Occipital lobe (tissue), 2 donors: ENCODE results near the gene KHSRP. TPM values are rescaled to one million over a fixed set of nuclear protein-coding genes. Genes with fewer than 3 reads are reported as not detected.

Source experiments
- DNase-seq: peaks from one replicate; lab custom pipeline; 2025; lab: John Stamatoyannopoulos, UW
- total RNA-seq: library from RNA; depleted of rRNA; stranded (reverse); fragments of >200 nt; gene quantifications from one replicate; pipeline ENCODE4 v1.2.3, GENCODE V29; 2014

Gene KHSRP
- total RNA-seq, result 73.6 TPM

DNA sequence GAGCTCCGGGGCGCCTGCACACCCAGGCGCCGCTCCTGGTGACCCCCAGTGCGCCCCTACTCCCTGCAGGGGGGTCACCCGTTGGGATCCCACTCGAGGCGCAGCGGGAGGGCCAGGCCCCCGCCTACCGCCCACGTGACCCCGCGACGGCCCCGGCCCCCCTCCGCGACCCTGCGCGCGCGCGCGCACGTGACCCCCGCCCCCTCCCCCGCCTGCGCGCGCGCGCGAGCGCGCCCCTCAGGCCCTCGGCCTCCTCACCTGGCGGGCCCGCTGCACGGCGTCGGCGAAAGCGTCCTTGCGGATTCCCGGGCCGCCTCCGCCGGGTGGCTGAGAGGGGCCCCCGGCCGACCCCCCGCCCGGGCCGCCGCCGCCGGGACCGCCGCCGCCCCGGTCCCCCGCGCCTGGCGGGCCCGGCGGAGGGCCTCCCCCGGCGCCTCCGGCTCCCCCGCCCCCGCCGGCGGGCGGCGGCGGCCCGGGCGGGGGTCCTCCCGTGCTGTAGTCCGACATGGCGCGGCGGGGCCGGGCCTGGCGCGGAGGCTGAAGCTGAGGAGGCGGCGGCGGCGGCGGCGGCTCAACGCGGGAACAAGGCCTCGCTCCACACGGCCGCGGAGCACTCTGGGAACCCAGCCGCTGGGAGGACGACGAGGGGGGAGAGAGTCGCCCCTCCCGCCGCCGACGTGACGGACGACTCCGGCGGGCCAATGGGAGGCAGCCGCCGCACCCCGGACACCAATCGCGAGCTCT, at the start of gene KHSRP:
Gene KHSRP (minus strand): TSS at position 617 of the 744 bp plus-strand sequence. CDS start 110 bp downstream, at position 507.
- DNase-seq, result no peak

DNA sequence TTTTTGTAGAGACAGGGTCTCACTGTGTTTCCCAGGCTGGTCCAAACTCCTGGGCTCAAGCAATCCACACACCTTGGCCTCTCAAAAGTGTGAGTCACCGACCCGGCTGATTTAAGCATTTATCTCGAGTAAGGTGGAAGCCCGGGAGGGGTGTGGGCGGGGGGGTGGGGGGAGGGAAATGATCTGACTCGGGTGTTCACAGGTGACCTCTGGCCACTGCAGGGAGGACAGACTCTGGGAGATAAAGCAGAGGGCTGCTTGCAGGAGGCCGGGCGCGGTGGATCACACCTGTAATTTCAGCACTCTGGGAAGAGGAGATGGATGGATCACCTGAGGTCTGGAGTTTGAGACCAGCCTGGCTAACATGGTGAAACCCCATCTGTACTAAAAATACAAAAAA, 49.0 kb upstream of the KHSRP start:
- DNase-seq, result no peak

- no peak for DNase-seq
Measured at GRCh38 chr19:6472713-6473112, 48.1 kb upstream of the KHSRP start.

DNA sequence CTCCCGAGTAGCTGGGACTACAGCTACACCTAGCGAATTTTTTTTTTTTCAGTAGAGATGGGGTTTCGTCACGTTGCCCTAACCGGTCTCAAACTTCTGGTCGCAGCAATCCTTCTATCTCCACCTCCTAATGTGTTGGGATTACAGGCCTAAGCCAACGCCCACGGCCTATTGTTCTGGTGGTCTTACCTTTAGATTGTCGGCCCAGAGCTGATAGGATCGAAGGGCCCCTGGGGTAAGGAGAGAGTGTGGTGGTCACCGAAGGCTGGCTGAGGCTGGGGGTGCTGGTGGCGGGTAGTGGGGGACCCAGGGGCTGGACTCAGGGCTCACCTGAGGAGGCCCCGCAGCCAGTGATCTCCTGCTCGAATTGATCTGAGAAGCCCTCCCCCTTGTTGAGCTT, 46.5 kb upstream of the KHSRP start:
- DNase-seq, result no peak

DNA sequence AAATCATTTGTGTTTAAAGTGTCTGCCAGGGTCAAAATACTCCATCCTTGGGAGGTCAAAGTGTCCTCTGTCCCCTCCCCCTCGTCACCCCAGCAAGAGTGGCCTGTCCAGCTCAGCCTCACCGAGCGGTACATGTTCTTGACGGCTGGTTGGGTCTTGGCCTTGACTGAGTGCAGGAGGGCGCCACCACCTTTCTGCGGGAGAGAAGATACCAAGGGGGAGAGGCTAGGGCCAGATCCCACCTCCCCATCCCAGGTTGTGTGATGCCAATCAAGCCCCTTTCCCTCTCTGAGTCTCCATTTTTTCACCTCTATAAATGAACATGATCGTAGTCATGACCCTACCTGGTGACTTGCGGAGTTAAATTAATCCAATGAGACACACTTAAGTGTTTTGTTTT, 45.6 kb upstream of the KHSRP start:
- no peak for DNase-seq

- no peak for DNase-seq
Measured at GRCh38 chr19:6467384-6467783, 42.8 kb upstream of the KHSRP start.

GRCh38 chr19:6466526-6467248, 42.1 kb upstream of the KHSRP start:
- no peak for DNase-seq

GRCh38 chr19:6465663-6466062, 41.1 kb upstream of the KHSRP start:
- no peak for DNase-seq

DNA sequence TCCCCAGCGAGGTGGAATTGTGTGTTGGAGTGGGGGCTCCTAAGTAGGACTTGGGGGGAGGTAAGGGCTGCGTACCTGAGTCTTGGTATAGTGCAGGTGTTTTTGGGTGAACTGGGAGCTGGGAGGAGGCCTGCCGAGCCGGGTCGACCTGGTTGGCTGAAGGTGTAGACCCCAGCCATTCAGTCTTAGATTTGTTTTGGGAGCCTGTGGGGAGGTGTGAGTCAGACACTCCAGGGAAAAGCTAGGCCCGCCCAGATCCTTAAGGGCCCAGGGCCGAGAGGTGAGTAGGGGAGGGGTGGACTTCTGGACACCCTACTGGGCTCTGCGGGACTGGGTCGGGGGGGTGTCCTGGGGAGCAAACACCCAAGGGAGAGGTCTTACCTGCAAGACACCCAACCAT, 40.4 kb upstream of the KHSRP start:
- no peak for DNase-seq

GRCh38 chr19:6464070-6464873, 39.7 kb upstream of the KHSRP start, which contains the start of gene CRB3:
Gene CRB3 (plus strand): TSS chr19:6464271. CDS start chr19:6464702, 431 bp downstream.
- DNase-seq, result no peak

DNA sequence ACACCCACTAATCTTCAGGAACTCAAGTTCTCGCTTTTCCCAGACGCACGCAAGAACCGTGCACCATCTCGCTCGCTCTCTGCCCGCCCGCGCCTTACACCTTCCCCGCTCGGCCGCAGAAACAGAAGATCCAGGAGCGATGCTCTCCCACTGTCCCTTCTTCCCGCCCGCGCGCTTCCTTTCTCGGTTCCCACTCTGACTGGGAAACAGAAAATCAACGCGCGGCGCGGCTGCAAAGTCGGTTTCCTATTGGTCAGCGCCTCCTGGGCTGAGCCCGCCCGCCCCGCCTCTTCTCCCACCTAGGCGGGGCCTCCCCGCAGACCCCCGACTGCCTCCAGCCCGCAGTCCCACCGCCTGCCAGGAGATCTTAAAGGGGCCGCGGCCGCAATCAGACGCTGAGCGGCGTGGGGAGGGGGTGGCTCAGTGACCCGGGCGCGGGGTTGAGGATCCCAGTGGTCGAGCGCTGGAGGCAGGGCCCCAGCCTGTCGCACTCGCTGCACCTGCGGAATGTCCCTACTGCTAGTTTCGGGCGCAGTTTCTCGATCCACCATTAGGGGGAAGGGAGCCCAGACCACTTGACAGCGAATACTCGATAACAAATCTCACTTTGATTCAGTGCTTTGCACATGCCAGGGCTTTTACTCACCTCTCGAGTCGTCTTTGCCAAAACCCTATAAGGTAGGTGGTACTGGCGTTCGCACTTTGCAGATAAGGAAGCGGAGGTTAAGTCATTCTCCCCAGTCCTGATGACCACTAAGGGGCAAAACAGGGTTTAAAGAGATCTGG, 35.7 kb upstream of the KHSRP start:
- DNase-seq, result peak; percentile 98

DNA sequence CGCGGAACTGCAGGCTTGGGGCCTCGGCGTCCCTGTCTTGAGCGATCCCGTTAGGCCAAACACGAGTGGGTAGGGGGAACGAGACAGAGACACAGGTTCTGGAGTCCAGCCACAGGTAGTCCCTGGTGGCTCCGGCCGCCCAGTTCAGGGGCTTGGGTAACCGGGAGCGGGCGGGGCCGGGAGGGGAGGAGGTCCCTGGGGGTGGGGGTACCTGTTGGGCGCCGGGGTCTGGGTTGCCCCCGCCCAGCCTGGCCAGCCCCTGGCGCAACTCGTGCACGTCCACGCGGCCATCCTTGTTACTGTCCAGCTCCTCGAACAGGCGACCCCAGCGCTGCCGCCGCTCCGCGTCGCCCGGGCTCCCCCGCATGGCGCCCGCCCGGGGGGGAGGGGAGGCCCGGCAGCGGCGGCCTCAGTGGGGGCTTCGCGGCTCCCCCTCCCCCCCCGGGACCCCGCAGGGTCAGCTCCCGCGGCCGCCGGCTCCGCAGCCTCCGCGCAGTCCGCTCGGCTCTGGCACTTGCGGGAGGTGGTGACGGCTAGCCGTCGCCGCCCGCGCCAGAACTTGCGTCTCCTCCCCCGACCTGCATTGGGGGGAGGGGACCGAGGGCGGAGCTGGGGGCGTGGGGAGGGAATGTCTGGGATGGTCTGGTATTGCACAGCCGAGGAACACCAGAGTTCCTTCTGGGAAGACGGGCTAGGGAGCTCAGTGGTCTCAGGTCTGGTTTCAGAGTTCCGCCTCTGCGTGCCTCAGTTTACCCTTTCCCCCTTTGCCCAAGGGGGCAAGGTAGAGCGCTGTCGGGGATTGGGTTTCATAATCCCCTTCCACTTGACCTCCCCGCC, 34.9 kb upstream of the KHSRP start, which contains the start of gene SLC25A23:
Gene SLC25A23 (minus strand): TSS at position 531 of the 837 bp plus-strand sequence. CDS start 164 bp downstream, at position 367.
- peak; percentile 48 for DNase-seq

DNA sequence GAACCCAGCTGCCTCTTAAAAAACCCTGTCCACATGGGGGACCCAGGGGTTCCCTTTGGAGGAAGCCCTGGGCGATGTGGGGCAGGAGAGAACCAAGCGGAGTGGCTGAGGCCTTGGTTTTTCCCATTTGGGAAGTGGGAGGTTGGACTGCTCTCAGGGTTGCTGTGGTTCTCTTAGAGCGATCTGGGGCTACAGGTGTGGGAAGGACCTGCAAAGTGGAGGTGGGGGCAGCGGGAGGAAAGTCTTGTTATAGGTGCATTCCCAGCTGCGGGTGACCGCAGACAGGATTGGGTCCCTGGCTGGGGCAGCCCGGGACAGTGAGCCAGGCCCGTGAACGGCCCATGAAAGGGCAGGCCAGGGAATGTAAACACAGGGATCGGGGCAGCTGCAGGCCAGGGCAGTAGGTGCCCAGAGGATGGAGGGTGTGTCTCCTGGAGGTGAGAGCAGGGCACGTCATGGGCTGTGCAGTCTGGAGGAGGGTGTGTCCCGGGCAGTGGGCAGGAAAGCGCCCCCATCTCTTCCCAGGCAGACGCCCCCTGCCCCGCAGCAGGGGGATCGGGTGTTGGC, 34.2 kb upstream of the KHSRP start:
- no peak for DNase-seq

DNA sequence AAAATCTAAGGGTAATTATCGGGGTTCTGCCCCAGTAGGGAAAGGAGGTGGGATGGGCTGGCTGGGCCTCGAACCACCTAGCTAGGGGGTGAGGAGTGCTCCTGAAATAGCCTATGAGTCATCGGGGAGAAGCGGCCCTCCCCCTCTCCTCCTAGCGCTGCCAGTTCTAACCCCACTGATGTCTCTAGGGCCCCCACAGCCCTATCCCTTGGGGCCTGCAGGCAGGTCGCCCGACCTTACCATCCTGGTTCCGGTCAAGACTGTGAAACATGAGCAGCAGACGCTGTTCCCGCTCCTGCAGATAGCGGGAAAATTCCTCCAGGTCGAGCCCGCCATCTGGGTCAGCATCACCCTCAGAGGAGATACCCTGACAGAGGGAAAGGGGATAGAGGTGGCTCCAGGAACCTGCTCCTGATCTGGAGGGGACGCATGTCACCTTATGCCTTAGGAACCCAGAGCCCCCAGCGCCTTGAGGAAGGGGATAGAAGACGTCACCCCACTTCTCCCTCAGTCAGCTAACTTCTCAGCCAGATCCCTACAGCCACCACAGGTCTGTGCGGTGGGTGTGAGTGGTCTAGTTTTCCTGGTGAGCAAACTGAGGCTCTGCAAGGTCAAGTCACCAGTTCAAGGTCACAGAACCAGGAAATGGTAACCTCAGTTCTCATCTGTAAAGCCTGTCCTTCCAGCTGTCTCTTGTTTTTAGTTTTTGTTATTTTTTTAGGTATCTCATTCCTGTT, 33.5 kb upstream of the KHSRP start:
- DNase-seq, result no peak

GRCh38 chr19:6455924-6456323, 31.3 kb upstream of the KHSRP start:
- DNase-seq, result no peak

GRCh38 chr19:6453951-6454565, 29.4 kb upstream of the KHSRP start:
- no peak for DNase-seq

GRCh38 chr19:6452899-6453298, 28.3 kb upstream of the KHSRP start:
- no peak for DNase-seq

DNA sequence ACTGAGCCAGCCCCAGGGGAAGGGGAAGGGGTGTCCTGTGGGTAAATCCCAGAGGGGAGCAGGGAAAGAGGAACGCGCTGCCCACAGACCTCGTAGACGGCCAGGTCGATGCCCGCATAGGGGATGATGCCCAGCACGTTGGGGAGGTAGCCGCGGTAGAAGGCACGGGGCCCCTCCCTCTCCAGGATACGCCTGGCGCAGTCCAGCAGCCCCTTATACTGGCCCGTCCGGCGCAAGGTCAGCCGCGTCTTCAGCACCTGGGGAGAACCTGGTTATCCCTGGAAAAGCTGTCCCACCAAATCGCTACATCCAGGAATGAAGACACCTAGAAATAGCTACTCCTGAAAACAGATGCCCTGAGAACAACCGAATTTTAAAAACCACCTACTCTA, 27.6 kb upstream of the KHSRP start:
- DNase-seq, result no peak
